Measurements from ENCODE around the gene TYMP. TPM values are rescaled to one million over a fixed set of nuclear protein-coding genes. Genes with fewer than 3 reads are reported as not detected.

Gene TYMP
- total and polyA plus RNA-seq, 2 donors (not counting 1 experiment from before 2014, with no cell fraction given), result 43.6 to 45.1 TPM

- H3K4me1 ChIP-seq (ENCODE audit: control insufficient read depth in 2 of 2, insufficient read depth in 2 of 2, low read length in 2 of 2), result peaks cover 16 to 31% of the 10 kb centered on the region in 2 donors
- intact Hi-C loops (cut with micrococcal nuclease), result no loop called here
- ChIA-PET CTCF (interaction anchor here (0.9 to 1.8 kb wide), 3 partner anchors 11 to 136 kb away, joined by 3 to 4 read pairs (median 4); no protein-coding TSS in a partner anchor), POLR2A (interaction anchor here (0.6 to 0.7 kb wide), 2 partner anchors 81 to 544 kb away, joined by 3 read pairs; no protein-coding TSS in a partner anchor)
- peaks cover 0 to 26% (median 7%) of the 10 kb centered on the region in 4 experiments for H3K27me3 ChIP-seq (replicated peaks in 1 of 4; ENCODE audit: control extremely low read depth in 1 of 4, control insufficient read depth in 3 of 4, insufficient read depth in 4 of 4, low read length in 3 of 4)
- no peak overlapping the region for H3K4me3 ChIP-seq (ENCODE audit: control extremely low read depth in 1 of 5, extremely low read depth in 1 of 5, insufficient read depth in 1 of 5, low read depth in 2 of 5, low read length in 4 of 5)
- H3K4me1 Mint-ChIP-seq, result peaks cover 25% of the 10 kb centered on the region
- H3K9me3 ChIP-seq (ENCODE audit: control extremely low read depth in 1 of 3, control insufficient read depth in 2 of 3, insufficient read depth in 1 of 3, low read length in 2 of 3), result peaks cover 0 to 3% (median 0%) of the 10 kb centered on the region in 3 donors
- peaks cover 4% of the 10 kb centered on the region for H3K27me3 Mint-ChIP-seq
- H3K4me3 Mint-ChIP-seq, result peak overlapping the region; percentile 39
- H3K27ac Mint-ChIP-seq, result peak overlapping the region; percentile 37
- peaks cover 4% of the 10 kb centered on the region for H3K79me2 ChIP-seq (ENCODE audit: control insufficient read depth, insufficient read depth, low read length)
- DNase-seq (peak; percentile 45), ATAC-seq (ENCODE audit: low read depth) (peak; percentile 41)
- no peaks in the 10 kb centered on the region for H3K36me3 ChIP-seq (replicated peaks in 1 of 2; ENCODE audit: control extremely low read depth in 1 of 2, control insufficient read depth in 1 of 2, extremely low read depth in 1 of 2, insufficient read depth in 2 of 2, low read length in 1 of 2)
- no peak overlapping the region for H3K9ac ChIP-seq (ENCODE audit: low read length)
- 78% methylated on average over 29 of the region's 31 CpGs for WGBS (ENCODE audit: insufficient coverage)
- H3K27ac ChIP-seq (ENCODE audit: low read length in 2 of 2), result no peak overlapping the region
- peaks cover 5% of the 10 kb centered on the region for H4K20me1 ChIP-seq (ENCODE audit: control insufficient read depth, insufficient read depth, low read length, poor library complexity, severe bottlenecking)
- no peak overlapping the region for H2AFZ ChIP-seq (ENCODE audit: insufficient read depth, low read depth, low read length, poor library complexity, severe bottlenecking)
- H3K9me3 Mint-ChIP-seq (ENCODE audit: insufficient read depth), result no peaks in the 10 kb centered on the region
- no peak overlapping the region for H3K4me2 ChIP-seq (replicated peaks; ENCODE audit: low read depth, low read length, poor library complexity, severe bottlenecking)
- TF ChIP-seq CTCF (IDR thresholded peaks at IDR 0.05) (no peak), EZH2 (IDR thresholded peaks at IDR 0.05; ENCODE audit: borderline replicate concordance, insufficient read depth, low read depth, low read length, poor library complexity, severe bottlenecking) (no peak)
These were observed 45.6 kb downstream of the TYMP start for GRCh38 chr22:50483977-50484853.

DNA sequence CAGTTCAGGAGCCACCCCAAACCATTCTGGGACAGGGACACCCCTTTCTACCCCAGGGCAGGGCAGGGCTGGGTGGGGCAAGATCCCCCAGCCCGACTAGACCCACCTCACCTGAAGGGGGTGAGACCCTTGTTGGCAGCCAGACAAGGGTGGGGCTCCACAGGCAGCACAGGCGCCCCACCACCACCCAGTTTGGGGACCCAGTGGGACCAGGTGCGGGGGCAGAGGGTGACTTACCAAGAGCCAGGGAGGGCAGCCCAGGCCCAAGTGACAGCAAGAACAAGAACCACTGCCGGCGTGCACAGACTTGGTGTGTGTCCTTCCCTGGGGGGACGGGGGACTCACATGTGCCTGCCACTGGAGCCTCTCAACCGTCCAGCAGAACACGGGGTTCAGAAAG lies 46.3 kb downstream of the TYMP start:
- Mint-ChIP-seq H3K27me3 (peaks cover 4% of the 10 kb centered on the region), H3K4me1 (peaks cover 25% of the 10 kb centered on the region), H3K27ac (no peak overlapping the region), H3K9me3 (ENCODE audit: insufficient read depth) (no peaks in the 10 kb centered on the region), H3K4me3 (no peak overlapping the region)
- ATAC-seq (ENCODE audit: low read depth) (no peak), DNase-seq (no peak)
- CTCF ChIA-PET, result interaction anchor here (1.8 kb wide), 1 partner anchor 10 kb away, joined by 4 read pairs; no protein-coding TSS in a partner anchor
- peaks cover 5% of the 10 kb centered on the region for H4K20me1 ChIP-seq (ENCODE audit: control insufficient read depth, insufficient read depth, low read length, poor library complexity, severe bottlenecking)
- H3K27me3 ChIP-seq (replicated peaks in 1 of 4; ENCODE audit: control extremely low read depth in 1 of 4, control insufficient read depth in 3 of 4, insufficient read depth in 4 of 4, low read length in 3 of 4), result peaks cover 0 to 26% (median 7%) of the 10 kb centered on the region in 4 experiments
- H3K9ac ChIP-seq (ENCODE audit: low read length), result no peak overlapping the region
- peak overlapping the region; percentile 5 for H3K4me2 ChIP-seq (replicated peaks; ENCODE audit: low read depth, low read length, poor library complexity, severe bottlenecking)
- no peak overlapping the region for H3K27ac ChIP-seq (ENCODE audit: low read length in 2 of 2)
- H3K36me3 ChIP-seq (replicated peaks in 1 of 2; ENCODE audit: control extremely low read depth in 1 of 2, control insufficient read depth in 1 of 2, extremely low read depth in 1 of 2, insufficient read depth in 2 of 2, low read length in 1 of 2), result no peaks in the 10 kb centered on the region
- H3K79me2 ChIP-seq (ENCODE audit: control insufficient read depth, insufficient read depth, low read length), result peaks cover 4% of the 10 kb centered on the region
- WGBS (ENCODE audit: insufficient coverage), result 89% methylated on average over 8 of the region's 8 CpGs
- TF ChIP-seq EZH2 (IDR thresholded peaks at IDR 0.05; ENCODE audit: borderline replicate concordance, insufficient read depth, low read depth, low read length, poor library complexity, severe bottlenecking), result no peak
- no peak for TF ChIP-seq CTCF (IDR thresholded peaks at IDR 0.05)
- H3K9me3 ChIP-seq (ENCODE audit: control extremely low read depth in 1 of 3, control insufficient read depth in 2 of 3, insufficient read depth in 1 of 3, low read length in 2 of 3), result peaks cover 0 to 3% (median 0%) of the 10 kb centered on the region in 3 donors
- intact Hi-C loops (cut with micrococcal nuclease), result no loop called here
- POLR2A ChIA-PET, result no interaction called here
- no peak overlapping the region for H3K4me3 ChIP-seq (ENCODE audit: control extremely low read depth in 1 of 5, extremely low read depth in 1 of 5, insufficient read depth in 1 of 5, low read depth in 2 of 5, low read length in 4 of 5)
- peaks cover 16 to 31% of the 10 kb centered on the region in 2 donors for H3K4me1 ChIP-seq (ENCODE audit: control insufficient read depth in 2 of 2, insufficient read depth in 2 of 2, low read length in 2 of 2)
- H2AFZ ChIP-seq (ENCODE audit: insufficient read depth, low read depth, low read length, poor library complexity, severe bottlenecking), result no peak overlapping the region

All from B cell (primary cell).